ENCODE data around the gene TXNRD2. TPM values are rescaled to one million over a fixed set of nuclear protein-coding genes. Genes with fewer than 3 reads are reported as not detected.

Gene TXNRD2
- total and polyA plus RNA-seq, 2 of the 4 experiments (the other 2 are of a cell fraction): 15.6 to 25.7 TPM

DNA sequence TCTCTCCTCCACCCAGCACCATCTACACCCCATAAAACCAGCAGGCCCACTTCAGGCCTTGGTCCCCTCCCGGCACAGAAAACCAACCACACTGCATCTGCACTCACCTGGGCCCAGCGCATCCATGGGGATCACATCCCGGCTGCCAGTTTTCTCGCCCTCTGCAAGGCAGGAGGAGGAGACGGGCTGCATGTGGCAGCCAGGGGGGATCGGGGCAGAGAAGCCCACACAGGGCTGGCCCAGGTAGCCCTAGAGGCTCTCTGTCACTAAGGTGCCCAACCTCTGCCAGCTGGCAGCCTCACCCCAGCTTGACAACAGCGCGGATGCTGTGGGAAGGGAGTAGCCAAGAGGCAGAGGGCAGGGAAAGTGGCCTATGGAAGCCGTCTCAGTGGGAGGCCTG is 30.6 kb upstream of the TXNRD2 start:
- no peaks in the 10 kb centered on the region for H3K9me3 ChIP-seq (ENCODE audit: control insufficient read depth, insufficient read depth, low read length)
- H2AK5ac ChIP-seq (ENCODE audit: low read depth, low read length): no peak overlapping the region
- no peak overlapping the region for H3K18ac ChIP-seq (ENCODE audit: low read depth, low read length)
- H3K4ac ChIP-seq (ENCODE audit: low read depth, low read length): no peak overlapping the region
- H2BK15ac ChIP-seq (ENCODE audit: low read depth, low read length): no peak overlapping the region
- in situ Hi-C loops (cut with MboI; ENCODE audit: low sequenced_read_pairs): loop anchor here (5.0 kb wide), 1 partner anchor 40 kb away; no protein-coding TSS in a partner anchor
- CTCF ChIA-PET: no interaction called here
- H2BK120ac ChIP-seq (ENCODE audit: low read depth, low read length): no peak overlapping the region
- no TSS peak for BruUV-seq (replicated peaks)
- H3K4me1 ChIP-seq (ENCODE audit: control insufficient read depth, insufficient read depth, low read length): 0 out of 2 replicates have a peak, but pooled peaks cover 1% of the 10 kb centered on the region
- intact Hi-C loops (cut with micrococcal nuclease): no loop called here
- no peaks in the 10 kb centered on the region for H3K27me3 ChIP-seq (ENCODE audit: control insufficient read depth, insufficient read depth, low read length)
- no peak overlapping the region for H4K5ac ChIP-seq (ENCODE audit: low read depth, low read length)
- H3K79me1 ChIP-seq (ENCODE audit: low read depth in 1 of 2, low read length in 2 of 2): no peaks in the 10 kb centered on the region
- peaks cover 18% of the 10 kb centered on the region for H4K20me1 ChIP-seq (ENCODE audit: insufficient read depth, low read length)
- H3K56ac ChIP-seq (ENCODE audit: extremely low read depth, insufficient read depth, low read length): no peak overlapping the region
- H4K8ac ChIP-seq (ENCODE audit: low read depth in 2 of 2, low read length in 2 of 2): no peak overlapping the region
- 80% methylated on average over 1 of the region's 9 CpGs; no CpG with 5 or more reads in 1 of the 2 experiments for WGBS, 2 experiments (ENCODE audit: extremely low coverage in 2 of 2, insufficient read length in 1 of 2)
- no peak overlapping the region for H4K91ac ChIP-seq (ENCODE audit: insufficient read depth, low read depth, low read length)
- H2AFZ ChIP-seq (replicated peaks; ENCODE audit: low read length, poor library complexity): no peak overlapping the region
- ATAC-seq (ENCODE audit: low read depth) (no peak), DNase-seq (no peak)
- no peak overlapping the region for H2BK20ac ChIP-seq (ENCODE audit: low read depth, low read length)
- no peak overlapping the region for H2AK9ac ChIP-seq (replicated peaks; ENCODE audit: low read depth, low read length, poor library complexity)
- no peak overlapping the region for H3K23ac ChIP-seq (ENCODE audit: low read depth, low read length)
- no peak overlapping the region for H3K14ac ChIP-seq (replicated peaks; ENCODE audit: low read depth, low read length)
- H3K4me3 ChIP-seq (ENCODE audit: insufficient read depth, low read depth, low read length): no peak overlapping the region
- POLR2A ChIA-PET (ENCODE audit: unreplicated experiment): no interaction called here
- H3K9me1 ChIP-seq (ENCODE audit: insufficient read depth, low read length): no peaks in the 10 kb centered on the region
- no peak overlapping the region for H3K9ac ChIP-seq (ENCODE audit: low read depth, low read length)
- TF ChIP-seq USF2 (IDR thresholded peaks at IDR 0.05; ENCODE audit: low read depth, low read length) (no peak), POLR2A (IDR thresholded peaks at IDR 0.05; ENCODE audit: low read depth, low read length) (no peak), NFE2L2 (IDR thresholded peaks at IDR 0.05; ENCODE audit: low read depth, low read length) (no peak), CTCF (conservative IDR thresholded peaks at IDR 0.05; ENCODE audit: low read depth, low read length) (no peak), RAD21 (IDR thresholded peaks at IDR 0.05; ENCODE audit: low read length) (no peak), CEBPB (IDR thresholded peaks at IDR 0.05; ENCODE audit: low read depth, low read length) (no peak), CHD1 (IDR thresholded peaks at IDR 0.05; ENCODE audit: low read depth, low read length) (no peak), SMC3 (IDR thresholded peaks at IDR 0.05; ENCODE audit: low read depth, low read length) (no peak), MAZ (IDR thresholded peaks at IDR 0.05; ENCODE audit: borderline replicate concordance, low read depth, low read length) (no peak), MAFK (IDR thresholded peaks at IDR 0.05; ENCODE audit: low read depth, low read length) (no peak), RFX5 (IDR thresholded peaks at IDR 0.05; ENCODE audit: low read depth, low read length) (no peak)
- dilution Hi-C loops (cut with HindIII; ENCODE audit: low sequenced_read_pairs, unreplicated experiment): no loop called here
- H3K4me2 ChIP-seq (ENCODE audit: low read depth, low read length): no peak overlapping the region
- H2BK5ac ChIP-seq (ENCODE audit: low read depth, low read length, poor library complexity, severe bottlenecking): no peak overlapping the region
- H3K36me3 ChIP-seq (ENCODE audit: control insufficient read depth, insufficient read depth, low read length): peaks cover 43% of the 10 kb centered on the region
- H3K27ac ChIP-seq (ENCODE audit: insufficient read depth, low read length): no peak overlapping the region

Measured in IMR-90 (cell line).